IMR-90 (cell line): Measurements from ENCODE around the gene DNAJC11. TPM values are rescaled to one million over a fixed set of nuclear protein-coding genes. Genes with fewer than 3 reads are reported as not detected.

Experiments used
- ATAC-seq: fragments of 200-7000 bp; cut with Tn5 transposase; 2 replicates; pipeline ENCODE4 v1.9.1; 2020; ENCODE audit warnings: low read depth, mild to moderate bottlenecking, moderate library complexity
- BruUV-seq: library from RNA; stranded (reverse); fragments of 400-500 nt; replicated peaks from 2 replicates; lab custom pipeline; 2021; lab: Mats Ljungman, UMichigan
- CTCF ChIA-PET: fragments of 300-600 bp; formaldehyde crosslinking; extraction: SDS; loops from one replicate; lab custom pipeline; 2021; ENCODE audit warnings: antibody characterized with exemption; lab: Yijun Ruan, JAX
- POLR2A ChIA-PET: fragments of 300-600 bp; sonication (Branson Sonifier 250); formaldehyde crosslinking; loops from one replicate; lab custom pipeline; 2022; ENCODE audit warnings: antibody characterized with exemption; ENCODE audit not compliant: unreplicated experiment; lab: Charles Lee
- DNase-seq: peaks from one replicate; pipeline ENCODE4 v3.0.0; 2013
- H2AFZ ChIP-seq: replicated peaks from 2 replicates; pipeline ENCODE3; 2013; ENCODE audit warnings: low read length, mild to moderate bottlenecking; ENCODE audit not compliant: poor library complexity
- H2AK5ac ChIP-seq: 2 replicates; pipeline ENCODE4 v1.6.1; 2013; ENCODE audit warnings: low read depth, low read length, inconsistent platforms
- H2AK9ac ChIP-seq: replicated peaks from 2 replicates; pipeline ENCODE3; 2013; ENCODE audit warnings: mild to moderate bottlenecking, low read depth, low read length, moderate library complexity; ENCODE audit not compliant: poor library complexity
- H2BK120ac ChIP-seq: 2 replicates; pipeline ENCODE4 v1.6.1; 2013; ENCODE audit warnings: low read depth, low read length, inconsistent platforms
- H2BK15ac ChIP-seq: 3 replicates; pipeline ENCODE4 v1.6.1; 2013; ENCODE audit warnings: low read depth, low read length, inconsistent platforms
- H2BK20ac ChIP-seq: 2 replicates; pipeline ENCODE4 v1.6.1; 2013; ENCODE audit warnings: low read depth, mild to moderate bottlenecking, inconsistent platforms, low read length, moderate library complexity
- H2BK5ac ChIP-seq: 2 replicates; pipeline ENCODE4 v1.6.1; 2013; ENCODE audit warnings: mild to moderate bottlenecking, low read depth, low read length, inconsistent platforms; ENCODE audit not compliant: poor library complexity, severe bottlenecking
- H3K14ac ChIP-seq: replicated peaks from 2 replicates; pipeline ENCODE4 v1.6.1; 2013; ENCODE audit warnings: low read depth, low read length, inconsistent platforms
- H3K18ac ChIP-seq: 2 replicates; pipeline ENCODE4 v1.6.1; 2013; ENCODE audit warnings: low read depth, low read length, control low read depth
- H3K23ac ChIP-seq: 2 replicates; pipeline ENCODE4 v1.6.1; 2013; ENCODE audit warnings: low read depth, low read length, inconsistent platforms
- H3K27ac ChIP-seq: 2 replicates; pipeline ENCODE4 v1.5.1; 2013; ENCODE audit warnings: mild to moderate bottlenecking, control low read depth, low read length; ENCODE audit not compliant: insufficient read depth
- H3K27me3 ChIP-seq: 2 replicates; pipeline ENCODE4 v1.6.1; 2013; ENCODE audit warnings: low read length; ENCODE audit not compliant: control insufficient read depth, insufficient read depth
- H3K36me3 ChIP-seq: 2 replicates; pipeline ENCODE4 v1.6.1; 2013; ENCODE audit warnings: low read length, mixed read lengths; ENCODE audit not compliant: control insufficient read depth, insufficient read depth
- H3K4ac ChIP-seq: 2 replicates; pipeline ENCODE4 v1.6.1; 2013; ENCODE audit warnings: low read depth, low read length, inconsistent platforms
- H3K4me1 ChIP-seq: 2 replicates; pipeline ENCODE4 v1.6.1; 2013; ENCODE audit warnings: low read length, mixed read lengths; ENCODE audit not compliant: control insufficient read depth, insufficient read depth
- H3K4me2 ChIP-seq: 2 replicates; pipeline ENCODE4 v1.6.1; 2013; ENCODE audit warnings: low read depth, mild to moderate bottlenecking, control low read depth, low read length, moderate library complexity
- H3K4me3 ChIP-seq: 2 replicates; pipeline ENCODE4 v1.5.1; 2013; ENCODE audit warnings: low read depth, mild to moderate bottlenecking, control low read depth, low read length, moderate library complexity; ENCODE audit not compliant: insufficient read depth
- H3K56ac ChIP-seq: 2 replicates; pipeline ENCODE4 v1.6.1; 2013; ENCODE audit warnings: low read length, inconsistent platforms; ENCODE audit not compliant: insufficient read depth; ENCODE audit errors: extremely low read depth
- H3K79me1 ChIP-seq, 2 experiments: 2 replicates each; pipeline ENCODE4 v1.6.1; 2013; ENCODE audit warnings: low read length in 2 of 2, inconsistent platforms in 1 of 2, low read depth in 1 of 2
- H3K9ac ChIP-seq: 2 replicates; pipeline ENCODE4 v1.6.1; 2013; ENCODE audit warnings: low read depth, low read length, control low read depth
- H3K9me1 ChIP-seq: 2 replicates; pipeline ENCODE4 v1.6.1; 2013; ENCODE audit warnings: low read length, inconsistent platforms; ENCODE audit not compliant: insufficient read depth
- H3K9me3 ChIP-seq: 2 replicates; pipeline ENCODE4 v1.6.1; 2013; ENCODE audit warnings: low read length; ENCODE audit not compliant: control insufficient read depth, insufficient read depth
- H4K20me1 ChIP-seq: 2 replicates; pipeline ENCODE4 v1.6.1; 2013; ENCODE audit warnings: low read length, inconsistent platforms; ENCODE audit not compliant: insufficient read depth
- H4K5ac ChIP-seq: 2 replicates; pipeline ENCODE4 v1.6.1; 2013; ENCODE audit warnings: mild to moderate bottlenecking, low read depth, low read length, control low read depth
- H4K8ac ChIP-seq, 2 experiments: 2 replicates each; pipeline ENCODE4 v1.6.1; 2013; ENCODE audit warnings: low read depth in 2 of 2, low read length in 2 of 2, control low read depth in 1 of 2, inconsistent platforms in 1 of 2
- H4K91ac ChIP-seq: 2 replicates; pipeline ENCODE4 v1.6.1; 2013; ENCODE audit warnings: low read depth, low read length, inconsistent platforms; ENCODE audit not compliant: insufficient read depth
- BHLHE40 ChIP-seq: fragments of 150-350 bp; IDR thresholded peaks from 2 replicates; pipeline ENCODE4 v1.6.1; 2016; ENCODE audit warnings: mild to moderate bottlenecking, low read depth, low read length
- CEBPB ChIP-seq: IDR thresholded peaks from 2 replicates; pipeline ENCODE4 v1.6.1; 2012; ENCODE audit warnings: low read depth, low read length, improper control_type of control experiment
- CHD1 ChIP-seq: IDR thresholded peaks from 2 replicates; pipeline ENCODE4 v1.6.1; 2012; ENCODE audit warnings: low read depth, low read length, improper control_type of control experiment
- ELK1 ChIP-seq: fragments of 150-350 bp; IDR thresholded peaks from 2 replicates; pipeline ENCODE4 v1.6.1; 2016; ENCODE audit warnings: low read depth, mild to moderate bottlenecking, low read length, moderate library complexity, borderline replicate concordance
- FOS ChIP-seq: fragments of 150-350 bp; IDR thresholded peaks from 2 replicates; pipeline ENCODE4 v1.6.1; 2016; ENCODE audit warnings: low read depth, low read length
- MAFK ChIP-seq: IDR thresholded peaks from 2 replicates; pipeline ENCODE4 v1.6.1; 2012; ENCODE audit warnings: low read depth, low read length, improper control_type of control experiment
- MAZ ChIP-seq: IDR thresholded peaks from 2 replicates; pipeline ENCODE4 v1.6.1; 2012; ENCODE audit warnings: low read depth, mild to moderate bottlenecking, low read length, improper control_type of control experiment, moderate library complexity, borderline replicate concordance
- MXI1 ChIP-seq: IDR thresholded peaks from 2 replicates; pipeline ENCODE4 v1.6.1; 2012; ENCODE audit warnings: low read depth, mild to moderate bottlenecking, low read length, moderate library complexity, borderline replicate concordance
- NFE2L2 ChIP-seq: fragments of 150-350 bp; IDR thresholded peaks from 2 replicates; pipeline ENCODE4 v1.6.1; 2016; ENCODE audit warnings: low read depth, mild to moderate bottlenecking, low read length
- POLR2A ChIP-seq: IDR thresholded peaks from 2 replicates; pipeline ENCODE4 v1.6.1; 2012; ENCODE audit warnings: mild to moderate bottlenecking, low read depth, low read length
- RAD21 ChIP-seq: IDR thresholded peaks from 2 replicates; pipeline ENCODE4 v1.6.1; 2012; ENCODE audit warnings: low read length, improper control_type of control experiment
- RCOR1 ChIP-seq: IDR thresholded peaks from 2 replicates; pipeline ENCODE4 v1.6.1; 2012; ENCODE audit warnings: mild to moderate bottlenecking, low read length, improper control_type of control experiment; ENCODE audit not compliant: insufficient replicate concordance
- RFX5 ChIP-seq: IDR thresholded peaks from 2 replicates; pipeline ENCODE4 v1.8.0; 2012; ENCODE audit warnings: low read depth, mild to moderate bottlenecking, low read length, moderate library complexity
- SMC3 ChIP-seq: fragments of 150-350 bp; IDR thresholded peaks from 2 replicates; pipeline ENCODE4 v1.6.1; 2016; ENCODE audit warnings: low read depth, mild to moderate bottlenecking, antibody characterized with exemption, low read length, moderate library complexity
- USF2 ChIP-seq: fragments of 150-350 bp; IDR thresholded peaks from 2 replicates; pipeline ENCODE4 v1.6.1; 2017; ENCODE audit warnings: mild to moderate bottlenecking, antibody characterized with exemption, low read length, low read depth
- WGBS, 2 experiments: methylation state at CpG; one replicate each; pipeline versions ENCODE4 v1.1.5 to v1.1.7; 2013; ENCODE audit warnings: missing lambda C conversion rate in 2 of 2; ENCODE audit not compliant: insufficient read length in 1 of 2; ENCODE audit errors: extremely low coverage in 2 of 2; 5-methylcytosine and 5-hydroxymethylcytosine counted together
- dilution Hi-C: fragments of 300-500 bp; cut with HindIII; formaldehyde crosslinking; loops from one replicate; pipeline ENCODE4 v1.14.3; 2018; ENCODE audit warnings: low sequenced_read_pairs; ENCODE audit not compliant: unreplicated experiment
- in situ Hi-C: fragments of 300-500 bp; cut with MboI; formaldehyde crosslinking; loops from 3 replicates; pipeline ENCODE4 v1.14.3; 2019; ENCODE audit warnings: low sequenced_read_pairs, inconsistent platforms, mixed read lengths
- intact Hi-C: fragments of 100-400 bp; cut with micrococcal nuclease; formaldehyde crosslinking; loops from 2 replicates; pipeline ENCODE4 v1.10.0; 2022
- polyA plus RNA-seq, 3 experiments: library from polyadenylated mRNA; depleted of rRNA; stranded (reverse); fragments of >200 nt; gene quantifications; 2 replicates each; pipeline ENCODE4 v1.2.3, GENCODE V29; 2012; ENCODE audit warnings: low replicate concordance in 1 of 3
- total RNA-seq: library from RNA; depleted of rRNA; stranded (reverse); fragments of >200 nt; gene quantifications from 2 replicates; pipeline ENCODE4 v1.2.3, GENCODE V29; 2012

Gene DNAJC11
- total and polyA plus RNA-seq, 2 of the 4 experiments (the other 2 are of a cell fraction) = 38.7 to 48.5 TPM

DNA sequence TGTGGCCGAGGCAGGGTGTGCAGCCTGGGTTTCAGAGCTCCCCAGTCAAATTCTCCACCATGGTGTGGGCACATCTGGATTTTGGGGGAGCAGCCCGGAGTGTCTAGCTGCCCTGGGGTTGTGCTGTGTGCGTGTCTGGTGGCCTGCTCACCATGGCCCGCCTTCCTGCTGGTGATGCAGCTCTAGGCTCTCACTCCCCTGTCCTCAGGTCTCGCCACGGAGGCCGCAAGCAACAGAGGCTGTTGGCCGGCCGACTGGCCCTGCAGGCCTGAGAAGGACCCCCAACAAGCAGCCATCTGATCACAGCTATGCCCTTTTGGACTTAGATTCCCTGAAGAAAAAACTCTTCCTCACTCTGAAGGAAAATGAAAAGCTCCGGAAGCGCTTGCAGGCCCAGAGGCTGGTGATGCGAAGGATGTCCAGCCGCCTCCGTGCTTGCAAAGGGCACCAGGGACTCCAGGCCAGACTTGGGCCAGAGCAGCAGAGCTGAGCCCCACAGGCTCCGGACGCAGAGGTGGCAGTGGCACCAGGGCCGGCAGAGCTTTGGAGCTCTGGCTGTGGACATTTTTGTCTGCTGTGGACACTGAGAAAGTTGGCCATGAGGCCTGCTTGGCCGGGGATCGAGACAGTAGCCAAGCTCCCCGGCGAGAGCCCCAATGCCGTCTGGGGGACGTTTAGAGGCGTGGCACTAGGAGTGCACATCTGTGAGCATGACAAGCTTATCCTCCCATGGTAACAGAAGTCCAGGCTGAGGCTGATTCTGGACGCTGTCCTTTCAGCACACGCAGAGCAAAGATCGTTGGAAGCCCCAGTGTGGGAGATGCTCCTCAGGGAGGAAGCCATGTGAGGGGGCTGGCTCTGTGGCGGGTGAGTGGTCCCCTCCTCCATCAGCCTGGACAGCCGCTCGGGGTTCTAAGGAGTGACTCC, 68.8 kb downstream of the DNAJC11 start:
- Histone ChIP-seq H4K8ac (no peak overlapping the region), H3K4me1 (peaks cover 2% of the 10 kb centered on the region; the same call in 1 of the 2 replicates), H2AK5ac (no peak overlapping the region), H3K56ac (no peak overlapping the region), H4K5ac (no peak overlapping the region), H3K23ac (no peak overlapping the region), H3K9ac (no peak overlapping the region), H3K27ac (no peak overlapping the region), H3K4me3 (no peak overlapping the region), H2BK20ac (no peak overlapping the region), H2BK5ac (no peak overlapping the region), H3K9me3 (no peaks in the 10 kb centered on the region), H3K18ac (no peak overlapping the region), H2BK120ac (no peak overlapping the region), H3K4me2 (no peak overlapping the region), H3K27me3 (no peaks in the 10 kb centered on the region), H4K20me1 (peaks cover 18% of the 10 kb centered on the region), H3K14ac (no peak overlapping the region), H3K9me1 (0 out of 2 replicates have a peak, but pooled peaks cover 2% of the 10 kb centered on the region), H4K91ac (no peak overlapping the region), H3K36me3 (peaks cover 72% of the 10 kb centered on the region), H3K4ac (no peak overlapping the region), H2BK15ac (no peak overlapping the region), H2AK9ac (peak overlapping the region; percentile 24), H2AFZ (no peak overlapping the region), H3K79me1 (peaks cover 3 to 28% of the 10 kb centered on the region in 2 experiments)
- ATAC-seq (no peak), DNase-seq (no peak)
- no TSS peak for BruUV-seq
- ChIA-PET POLR2A (no interaction called here), CTCF (no interaction called here)
- in situ Hi-C loops = no loop called here
- dilution Hi-C loops = no loop called here
- 96% methylated on average over 9 of the region's 30 CpGs; no CpG with 5 or more reads in 1 of the 2 experiments for WGBS, 2 experiments
- intact Hi-C loops = no loop called here
- no peak for TF ChIP-seq USF2
- TF ChIP-seq FOS = no peak
- no peak for TF ChIP-seq POLR2A
- no peak for TF ChIP-seq BHLHE40
- no peak for TF ChIP-seq CEBPB
- no peak for TF ChIP-seq SMC3
- no peak for TF ChIP-seq MAZ
- no peak for TF ChIP-seq RAD21
- TF ChIP-seq RFX5 = no peak
- no peak for TF ChIP-seq ELK1
- no peak for TF ChIP-seq MXI1
- no peak for TF ChIP-seq CHD1
- TF ChIP-seq RCOR1 = no peak
- TF ChIP-seq NFE2L2 = no peak
- TF ChIP-seq MAFK = no peak
